ENCODE data around the gene KLHL29.

The KLHL29 gene

GRCh38 chr2:23666241-23666979 lies 281.4 kb downstream of the KLHL29 start:
- no peak for FAIRE-seq

GRCh38 chr2:23666980-23667357 lies 282.0 kb downstream of the KLHL29 start:
- no peak for FAIRE-seq

DNA sequence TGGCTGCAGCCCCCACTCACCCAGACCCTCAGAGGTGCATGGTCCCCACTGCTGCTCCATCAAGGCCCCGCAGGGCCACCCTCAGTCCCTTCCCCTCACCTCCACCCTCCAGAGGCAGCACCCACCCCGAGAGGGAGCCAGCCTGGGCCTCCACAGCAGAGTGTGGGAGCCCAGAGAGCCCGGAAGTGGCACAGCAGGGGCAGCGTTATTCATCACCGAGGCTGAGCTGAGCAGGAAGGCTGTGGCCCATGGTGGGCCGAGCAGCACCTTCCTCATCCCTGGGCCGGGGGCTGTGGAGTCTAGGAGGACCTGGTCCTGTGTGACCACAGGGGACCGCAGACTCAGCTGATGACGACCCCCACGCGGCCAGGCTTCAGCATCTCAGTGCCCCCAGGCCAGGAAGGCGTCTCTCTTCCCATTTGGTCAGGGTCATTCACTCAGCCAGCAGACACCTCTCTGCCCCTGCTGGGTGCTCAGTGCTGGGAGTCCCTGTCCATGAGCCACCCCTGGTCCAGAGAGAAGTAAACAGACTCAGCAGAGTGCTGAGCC lies 283.9 kb downstream of the KLHL29 start:
- no peak for FAIRE-seq

- no peak for FAIRE-seq
Measured at GRCh38 chr2:23669413-23670244, 284.6 kb downstream of the KLHL29 start.

DNA sequence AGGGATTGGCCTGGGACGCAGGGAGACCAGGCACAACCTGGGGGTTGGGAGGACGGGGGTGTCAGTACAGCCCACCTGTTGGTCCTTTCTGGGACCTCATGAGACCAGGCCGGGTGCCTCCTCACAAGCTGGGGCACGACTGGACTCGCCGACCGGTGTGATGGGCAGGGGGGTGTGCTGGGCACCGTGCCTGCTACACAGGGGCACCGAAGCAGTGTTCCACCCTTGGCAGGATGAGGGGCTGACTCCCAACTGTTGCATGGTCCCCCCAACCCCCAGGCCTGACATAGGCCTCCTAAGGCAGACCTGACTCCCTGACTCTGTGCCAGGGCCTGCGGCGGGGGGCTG lies 285.2 kb downstream of the KLHL29 start:
- no peak for FAIRE-seq

GRCh38 chr2:23673082-23673481 lies 288.1 kb downstream of the KLHL29 start:
- no peak for FAIRE-seq

GRCh38 chr2:23673830-23674679 lies 289.1 kb downstream of the KLHL29 start:
- no peak for FAIRE-seq

- no peak for FAIRE-seq
Measured at GRCh38 chr2:23675506-23675905, 290.5 kb downstream of the KLHL29 start.

DNA sequence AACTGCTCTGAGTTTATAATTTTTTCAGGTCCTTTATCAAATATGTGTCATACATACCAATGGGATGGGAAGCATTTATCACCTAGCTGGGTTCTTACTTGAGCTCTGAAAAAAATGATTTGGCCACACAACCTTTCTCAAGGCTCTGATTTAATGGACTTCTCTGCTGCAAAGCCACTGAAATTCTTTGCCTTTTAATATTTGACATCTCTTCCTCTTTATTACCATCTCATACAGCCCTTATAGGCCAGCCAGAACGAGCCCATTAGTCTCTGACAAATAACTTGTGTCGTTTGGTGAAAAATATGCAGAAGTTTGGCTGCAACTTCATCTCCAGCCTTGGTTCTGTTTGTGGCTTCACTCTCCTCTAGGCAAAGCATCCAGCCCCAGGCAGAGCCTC lies 292.9 kb downstream of the KLHL29 start:
- no peak for FAIRE-seq

DNA sequence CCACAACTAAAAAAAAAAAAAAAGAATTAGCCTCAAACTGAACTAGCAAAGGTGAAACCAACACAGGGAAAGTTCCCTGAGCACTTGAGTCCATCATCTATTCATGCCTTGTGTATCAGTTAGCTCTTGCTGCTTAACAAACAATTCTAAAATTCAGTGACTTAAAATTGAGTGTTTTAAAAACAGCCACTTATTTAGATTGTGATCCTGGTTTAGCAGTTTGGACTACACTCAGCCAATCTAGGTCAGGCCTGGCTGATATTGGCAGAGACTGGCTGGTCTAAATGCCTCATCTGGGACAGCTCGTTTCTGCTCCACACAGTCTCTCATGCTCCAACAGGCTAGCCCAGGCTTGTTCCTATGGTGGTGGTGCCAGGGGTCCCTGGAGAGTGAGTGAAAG lies 294.1 kb downstream of the KLHL29 start:
- FAIRE-seq = no peak

GRCh38 chr2:23680951-23681350 lies 296.0 kb downstream of the KLHL29 start:
- no peak for FAIRE-seq

DNA sequence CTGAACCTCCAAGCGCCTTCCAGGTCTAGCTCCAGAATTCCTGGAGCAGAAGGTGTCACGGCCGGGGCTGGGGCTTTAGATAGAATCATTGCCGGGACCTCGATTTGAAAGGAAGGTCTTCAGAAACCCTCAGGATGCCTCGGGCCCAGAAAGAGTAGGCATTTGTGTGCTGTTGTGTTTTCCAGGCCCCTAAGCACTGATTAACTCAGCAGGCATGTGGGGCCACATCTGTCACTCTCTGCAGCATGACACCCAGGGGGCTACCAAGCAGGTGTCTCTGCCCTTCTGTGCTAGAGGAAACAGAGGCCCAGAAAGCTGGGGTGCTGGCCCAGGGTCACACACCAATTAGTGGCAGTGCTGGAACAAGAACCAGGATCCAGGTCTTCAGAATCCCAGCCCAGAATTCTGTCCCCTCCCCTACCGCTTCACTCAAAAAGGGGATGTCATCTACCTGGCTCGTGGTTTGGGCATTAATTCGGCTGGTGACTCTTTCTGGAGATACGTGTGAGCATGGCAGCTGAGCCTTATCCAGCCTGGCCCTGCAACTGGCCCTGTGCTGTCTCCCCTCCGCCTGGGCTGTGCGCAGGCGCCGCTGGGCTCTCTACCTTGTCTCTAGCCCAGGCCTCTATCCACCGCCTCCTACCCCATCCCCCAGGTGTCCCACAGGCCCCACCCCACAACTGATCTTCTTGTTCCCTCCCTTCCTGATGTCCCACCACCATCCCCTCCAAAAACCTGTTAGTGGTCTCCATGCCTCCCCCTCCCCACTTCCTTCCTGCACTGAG lies 296.6 kb downstream of the KLHL29 start:
- no peak for FAIRE-seq

DNA sequence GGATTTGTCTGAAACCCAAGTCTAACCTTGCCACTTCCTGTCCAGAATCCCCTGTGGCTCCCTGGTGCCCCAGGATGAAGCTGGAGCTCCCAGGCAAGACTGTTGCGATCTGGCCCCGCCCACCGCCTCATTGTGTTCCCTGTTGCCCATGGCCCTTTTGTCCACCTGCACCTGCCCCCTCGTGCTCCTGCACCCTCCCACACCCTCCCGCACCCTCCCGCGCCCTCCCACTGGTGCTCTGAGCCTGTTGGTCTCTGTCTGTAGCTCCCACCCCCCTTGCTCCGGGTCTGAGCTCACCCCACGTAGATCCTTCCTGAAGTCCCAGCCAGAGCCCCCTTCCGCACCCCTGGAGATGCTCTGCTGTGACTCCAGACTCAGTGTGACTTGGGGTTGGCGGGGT lies 297.5 kb downstream of the KLHL29 start:
- no peak for FAIRE-seq

DNA sequence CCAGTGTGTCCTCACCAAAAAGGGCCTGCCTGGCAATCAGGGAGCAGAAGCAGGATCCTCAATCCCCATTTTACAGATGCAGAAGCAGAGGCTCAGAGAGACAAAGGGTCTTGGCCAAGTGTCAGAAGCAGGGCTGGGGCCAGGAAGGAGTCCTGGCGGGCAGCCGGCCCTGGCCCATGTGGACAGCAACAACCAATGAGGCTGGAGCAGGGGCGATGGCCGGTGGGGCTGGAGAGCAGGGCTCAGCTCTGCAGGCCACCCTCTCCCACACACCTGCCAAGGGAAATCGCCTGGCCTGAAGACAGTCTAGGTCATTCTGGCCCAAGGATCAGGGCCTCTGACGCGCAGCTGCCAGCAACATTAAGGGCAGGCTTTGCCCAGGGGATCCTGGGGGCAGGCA lies 298.0 kb downstream of the KLHL29 start:
- FAIRE-seq = no peak

- no peak for FAIRE-seq
Measured at GRCh38 chr2:23684395-23685176, 299.6 kb downstream of the KLHL29 start.

GRCh38 chr2:23685181-23685580 lies 300.2 kb downstream of the KLHL29 start:
- FAIRE-seq = no peak

- no peak for FAIRE-seq
Measured at GRCh38 chr2:23685706-23686105, 300.7 kb downstream of the KLHL29 start.

- no peak for FAIRE-seq
Measured at GRCh38 chr2:23686405-23687029, 301.5 kb downstream of the KLHL29 start.

DNA sequence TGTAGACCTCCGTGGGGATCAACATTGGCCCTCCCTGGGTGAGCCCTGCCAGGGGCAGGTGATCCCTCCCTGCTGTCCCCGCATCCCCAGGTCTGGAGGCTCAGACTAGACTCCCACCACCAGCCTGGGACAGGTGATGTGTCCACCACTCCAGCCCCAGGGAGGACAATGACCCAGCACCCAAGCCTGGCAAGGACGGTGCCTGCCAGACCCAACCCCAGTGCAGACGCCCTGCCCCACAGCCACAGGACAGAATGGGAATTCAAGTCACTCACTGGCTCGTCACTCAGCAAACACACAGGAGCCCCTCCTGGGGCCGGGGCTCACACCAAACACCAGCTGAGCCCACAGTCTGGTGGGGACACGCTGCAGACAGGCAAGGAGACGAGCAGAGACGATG lies 302.2 kb downstream of the KLHL29 start:
- FAIRE-seq = no peak

DNA sequence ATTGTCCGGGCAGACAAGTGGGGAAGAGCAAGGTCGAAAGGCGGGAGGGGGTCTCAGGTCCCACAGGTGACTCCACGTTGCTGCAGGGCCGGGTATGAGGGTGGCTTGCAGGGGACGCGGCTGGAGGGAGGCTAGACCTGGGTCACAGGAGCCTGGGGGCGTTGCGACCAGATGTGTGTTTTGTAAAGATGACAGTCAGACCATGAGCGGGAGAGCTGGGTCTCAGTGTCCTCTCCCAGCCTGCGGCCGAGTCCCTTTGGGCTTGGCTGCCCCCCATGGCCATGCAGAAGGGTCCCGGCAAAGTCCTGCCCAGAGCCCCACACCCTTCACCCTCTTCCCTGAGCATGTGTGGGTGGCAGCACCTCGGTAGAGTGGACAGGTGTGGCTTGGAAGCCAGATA lies 302.7 kb downstream of the KLHL29 start:
- FAIRE-seq = no peak
